ENCODE data around the gene AMY2B. TPM values are rescaled to one million over a fixed set of nuclear protein-coding genes. Genes with fewer than 3 reads are reported as not detected.
"Not testable (repeated sequence)": the region's sequence is repeated elsewhere in the genome, so short reads cannot be mapped to it uniquely, and the experiment has no call there.

AMY2B gene
- total RNA-seq: 14.6 TPM

- not testable (repeated sequence) for DNase-seq (ENCODE audit: low spot score)
These were observed at the start of gene AMY2B for GRCh38 chr1:103571289-103571688. Gene AMY2B, plus strand, starts transcription at chr1:103571589. Its CDS starts 14 bp downstream, at chr1:103571603.

GRCh38 chr1:103523346-103523745 lies 48.0 kb upstream of the AMY2B start:
- DNase-seq (ENCODE audit: low spot score): no peak

- no peak for DNase-seq (ENCODE audit: low spot score)
These were observed 46.2 kb upstream of the AMY2B start for GRCh38 chr1:103525114-103525606.

- peak; percentile 93 for DNase-seq (ENCODE audit: low spot score)
These were observed 45.5 kb upstream of the AMY2B start, which contains the start of gene RNPC3 for GRCh38 chr1:103525607-103526507. Gene RNPC3, plus strand, starts transcription at chr1:103525699. Its CDS starts 372 bp downstream, at chr1:103526071.

GRCh38 chr1:103527331-103527730 lies 44.1 kb upstream of the AMY2B start:
- DNase-seq (ENCODE audit: low spot score): no peak

- no peak for DNase-seq (ENCODE audit: low spot score)
These were observed 41.6 kb upstream of the AMY2B start for GRCh38 chr1:103529746-103530145.

GRCh38 chr1:103538226-103538625 lies 33.2 kb upstream of the AMY2B start:
- no peak for DNase-seq (ENCODE audit: low spot score)

GRCh38 chr1:103541431-103541830 lies 30.0 kb upstream of the AMY2B start:
- DNase-seq (ENCODE audit: low spot score): no peak

- no peak for DNase-seq (ENCODE audit: low spot score)
These were observed 24.9 kb upstream of the AMY2B start for GRCh38 chr1:103546496-103546895.

- DNase-seq (ENCODE audit: low spot score): no peak
These were observed 23.5 kb upstream of the AMY2B start for GRCh38 chr1:103547840-103548239.

GRCh38 chr1:103560427-103560826 lies 11.0 kb upstream of the AMY2B start:
- no peak for DNase-seq (ENCODE audit: low spot score)

GRCh38 chr1:103561124-103561523 lies 10.3 kb upstream of the AMY2B start:
- not testable (repeated sequence) for DNase-seq (ENCODE audit: low spot score)

- no peak for DNase-seq (ENCODE audit: low spot score)
These were observed 9.6 kb upstream of the AMY2B start for GRCh38 chr1:103561643-103562395.

- no peak for DNase-seq (ENCODE audit: low spot score)
These were observed 8.3 kb upstream of the AMY2B start for GRCh38 chr1:103563056-103563455.

GRCh38 chr1:103569493-103569892 lies 1.9 kb upstream of the AMY2B start:
- no peak for DNase-seq (ENCODE audit: low spot score)

GRCh38 chr1:103576065-103576464 lies 4.7 kb downstream of the AMY2B start:
- DNase-seq (ENCODE audit: low spot score): no peak

- not testable (repeated sequence) for DNase-seq (ENCODE audit: low spot score)
These were observed 5.4 kb downstream of the AMY2B start for GRCh38 chr1:103576784-103577183.

- no peak for DNase-seq (ENCODE audit: low spot score)
These were observed 11.1 kb downstream of the AMY2B start for GRCh38 chr1:103582464-103582863.

GRCh38 chr1:103583887-103584286 lies 12.5 kb downstream of the AMY2B start:
- no peak for DNase-seq (ENCODE audit: low spot score)

GRCh38 chr1:103584537-103584936 lies 13.1 kb downstream of the AMY2B start:
- no peak for DNase-seq (ENCODE audit: low spot score)

- DNase-seq (ENCODE audit: low spot score): not testable (repeated sequence)
These were observed 31.4 kb downstream of the AMY2B start for GRCh38 chr1:103602740-103603139.

- DNase-seq (ENCODE audit: low spot score): no peak
These were observed 45.0 kb downstream of the AMY2B start for GRCh38 chr1:103616362-103616761.
